Thoracic aorta (tissue), 2 donors: ENCODE measurements around the gene IGFL4. TPM values are rescaled to one million over a fixed set of nuclear protein-coding genes. Genes with fewer than 3 reads are reported as not detected.
"Not testable (repeated sequence)": the region's sequence is repeated elsewhere in the genome, so short reads cannot be mapped to it uniquely, and the experiment has no call there.

Source experiments
- ATAC-seq: fragments of 150-250 bp; one replicate; pipeline ENCODE4 v1.8.0; 2017; ENCODE audit warnings: low read depth; ENCODE audit not compliant: insufficient number of reproducible peaks, low FRiP score
- DNase-seq: peaks from one replicate; pipeline ENCODE4 v3.0.0-alpha.2; 2020; ENCODE audit warnings: low spot score
- H3K27ac ChIP-seq, 2 donors: fragments of 200-600 bp; sonication (generic); 1 replicate in 1 of 2; 2 replicates in 1 of 2; pipeline ENCODE4 v1.5.1; 2016; ENCODE audit warnings: mild to moderate bottlenecking in 2 of 2, moderate library complexity in 2 of 2
- H3K27me3 ChIP-seq: fragments of 200-600 bp; sonication (generic); replicated peaks from 2 replicates; pipeline ENCODE4 v1.6.0; 2016; ENCODE audit warnings: mild to moderate bottlenecking; ENCODE audit not compliant: insufficient read depth
- H3K36me3 ChIP-seq: fragments of 200-600 bp; sonication (generic); one replicate; pipeline ENCODE4 v1.5.1; 2016
- H3K4me1 ChIP-seq, 2 donors: fragments of 200-600 bp; sonication (generic); 1 replicate in 1 of 2; 2 replicates in 1 of 2; pipeline versions ENCODE4 v1.5.1 to v1.6.0; 2016; ENCODE audit warnings: low read depth in 2 of 2, mild to moderate bottlenecking in 1 of 2; ENCODE audit not compliant: control insufficient read depth in 1 of 2
- H3K4me3 ChIP-seq: fragments of 200-600 bp; sonication (generic); 2 replicates; pipeline ENCODE4 v1.5.1; 2016; ENCODE audit warnings: mild to moderate bottlenecking
- H3K9me3 ChIP-seq: fragments of 200-600 bp; sonication (generic); 2 replicates; pipeline ENCODE4 v1.5.1; 2016
- total RNA-seq, 2 donors: library from RNA; depleted of rRNA; stranded (reverse); fragments of >200 nt; gene quantifications; one replicate each; pipeline versions ENCODE4 v1.1.0 to v1.2.3, GENCODE V29; 2016
- TF ChIP-seq, protein P1 (sequence below): fragments of 200-600 bp; sonication (generic); IDR thresholded peaks from one replicate; pipeline ENCODE4 v1.5.1; 2019; ENCODE audit warnings: antibody characterized with exemption

IGFL4 gene
- total RNA-seq, 2 donors from 2014 or later: not detected

DNA sequence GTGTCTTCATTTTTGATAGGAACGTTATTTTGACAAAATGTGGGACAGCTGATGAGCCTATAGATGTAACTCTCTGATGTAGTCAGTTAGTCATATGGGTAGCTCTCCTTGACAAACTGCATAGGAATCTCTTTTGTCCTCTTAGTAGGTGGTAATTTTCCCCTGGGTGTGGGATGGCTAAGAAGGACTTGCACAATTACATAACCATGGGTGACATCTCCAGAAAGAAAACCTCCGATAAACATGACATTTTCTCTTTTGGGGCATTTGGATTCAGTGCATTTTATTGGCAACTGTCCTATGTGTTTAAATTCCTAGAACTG, 41.9 kb upstream of the IGFL4 start:
- Histone ChIP-seq H3K27ac (no peak overlapping the region), H3K27me3 (no peaks in the 10 kb centered on the region), H3K9me3 (peaks cover 21% of the 10 kb centered on the region), H3K4me3 (no peak overlapping the region), H3K4me1 (no peaks in the 10 kb centered on the region), H3K36me3 (no peaks in the 10 kb centered on the region)
- ATAC-seq (no peak), DNase-seq (no peak)
- TF ChIP-seq, protein P1, sequence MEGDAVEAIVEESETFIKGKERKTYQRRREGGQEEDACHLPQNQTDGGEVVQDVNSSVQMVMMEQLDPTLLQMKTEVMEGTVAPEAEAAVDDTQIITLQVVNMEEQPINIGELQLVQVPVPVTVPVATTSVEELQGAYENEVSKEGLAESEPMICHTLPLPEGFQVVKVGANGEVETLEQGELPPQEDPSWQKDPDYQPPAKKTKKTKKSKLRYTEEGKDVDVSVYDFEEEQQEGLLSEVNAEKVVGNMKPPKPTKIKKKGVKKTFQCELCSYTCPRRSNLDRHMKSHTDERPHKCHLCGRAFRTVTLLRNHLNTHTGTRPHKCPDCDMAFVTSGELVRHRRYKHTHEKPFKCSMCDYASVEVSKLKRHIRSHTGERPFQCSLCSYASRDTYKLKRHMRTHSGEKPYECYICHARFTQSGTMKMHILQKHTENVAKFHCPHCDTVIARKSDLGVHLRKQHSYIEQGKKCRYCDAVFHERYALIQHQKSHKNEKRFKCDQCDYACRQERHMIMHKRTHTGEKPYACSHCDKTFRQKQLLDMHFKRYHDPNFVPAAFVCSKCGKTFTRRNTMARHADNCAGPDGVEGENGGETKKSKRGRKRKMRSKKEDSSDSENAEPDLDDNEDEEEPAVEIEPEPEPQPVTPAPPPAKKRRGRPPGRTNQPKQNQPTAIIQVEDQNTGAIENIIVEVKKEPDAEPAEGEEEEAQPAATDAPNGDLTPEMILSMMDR: no peak

DNA sequence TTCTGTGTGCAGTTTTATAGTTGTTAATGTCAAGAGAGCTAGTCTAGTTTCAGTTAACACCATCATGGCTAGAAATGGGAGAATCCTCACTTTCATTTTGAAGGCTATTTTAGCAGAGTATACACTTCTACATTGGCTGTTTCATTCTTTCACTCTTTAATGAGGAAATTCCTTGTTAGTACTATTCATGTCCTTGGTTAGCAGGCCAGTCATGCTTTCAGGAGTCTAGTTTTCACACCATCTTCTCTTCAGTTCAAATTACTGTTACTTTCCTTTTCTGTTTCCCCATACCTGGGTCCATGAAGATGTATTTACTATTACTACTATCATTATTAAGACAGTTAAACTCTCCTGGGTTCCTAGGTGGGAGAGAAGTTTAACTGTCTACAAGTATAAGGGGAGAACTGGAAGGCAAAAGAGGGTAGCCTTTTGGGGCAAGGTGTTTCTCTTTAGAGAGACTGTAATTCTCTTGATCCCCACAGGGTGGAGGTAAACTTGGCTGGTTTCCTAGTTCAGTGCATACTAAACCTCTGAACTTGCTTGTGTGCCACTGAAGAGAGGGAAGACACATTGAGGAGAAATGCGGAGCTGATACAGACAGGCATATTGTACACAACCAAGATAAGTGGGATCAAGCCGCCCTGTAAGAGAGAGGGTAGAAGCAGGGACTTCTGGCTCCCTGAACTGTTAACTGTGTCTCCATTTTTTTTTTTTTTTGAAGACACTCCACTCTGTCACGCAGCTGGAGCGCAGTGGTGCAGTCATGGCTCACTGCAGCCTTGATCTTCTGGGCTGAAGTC, 41.3 kb upstream of the IGFL4 start:
- TF ChIP-seq, protein P1: peak; percentile 68
- Histone ChIP-seq H3K4me3 (no peak overlapping the region), H3K36me3 (no peaks in the 10 kb centered on the region), H3K27ac (no peak overlapping the region), H3K9me3 (peaks cover 18% of the 10 kb centered on the region), H3K4me1 (peaks cover 0 to 5% of the 10 kb centered on the region in 2 donors), H3K27me3 (peaks cover 5% of the 10 kb centered on the region)
- no peak for DNase-seq
- no peak for ATAC-seq

DNA sequence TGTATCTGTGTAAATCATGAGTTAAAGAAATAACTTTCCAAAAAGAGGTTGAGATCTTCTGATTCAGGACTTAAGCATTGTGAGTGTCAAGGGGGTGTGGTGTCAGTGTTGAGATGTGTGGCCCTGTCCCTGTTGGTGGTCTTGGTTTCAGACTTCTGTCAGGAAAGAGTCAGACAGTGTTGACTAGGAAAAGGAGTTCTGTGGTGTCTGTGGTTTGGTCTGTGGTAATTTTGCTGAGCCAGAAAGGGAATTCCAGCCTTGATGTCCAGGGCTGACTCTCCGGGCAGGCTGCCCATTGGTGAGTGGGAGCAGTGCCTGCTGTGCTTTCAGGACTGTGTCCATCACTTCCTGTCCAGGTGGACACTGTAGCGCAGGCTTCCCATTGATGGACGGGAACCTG, 39.8 kb upstream of the IGFL4 start:
- Histone ChIP-seq H3K4me1 (peaks cover 0 to 9% of the 10 kb centered on the region in 2 donors), H3K36me3 (no peaks in the 10 kb centered on the region), H3K27me3 (peaks cover 11% of the 10 kb centered on the region), H3K9me3 (peaks cover 4% of the 10 kb centered on the region), H3K4me3 (no peak overlapping the region), H3K27ac (no peak overlapping the region)
- no peak for ATAC-seq
- DNase-seq: no peak
- TF ChIP-seq, protein P1: no peak

DNA sequence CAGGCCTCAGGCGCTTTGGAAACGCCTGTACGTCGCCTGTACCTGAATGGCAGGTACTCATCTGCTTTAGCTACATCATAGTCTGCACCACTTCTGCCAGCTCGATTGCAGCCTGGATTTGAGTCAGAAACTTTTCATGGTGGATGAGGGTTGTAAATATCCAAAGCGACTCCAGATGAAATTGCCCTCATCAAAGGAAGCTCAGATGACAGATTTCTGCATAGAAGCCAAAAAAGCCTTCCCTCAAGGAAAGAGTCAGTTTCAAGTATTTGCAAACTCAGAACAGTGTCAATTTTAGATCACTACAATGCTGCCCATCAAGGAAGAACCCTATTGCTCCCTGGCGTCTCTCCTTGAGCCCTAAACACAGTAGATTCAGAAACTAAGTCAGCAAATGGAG, 38.8 kb upstream of the IGFL4 start:
- Histone ChIP-seq H3K27me3 (peaks cover 11% of the 10 kb centered on the region), H3K4me3 (no peak overlapping the region), H3K36me3 (no peaks in the 10 kb centered on the region), H3K27ac (no peak overlapping the region), H3K4me1 (peaks cover 0 to 9% of the 10 kb centered on the region in 2 donors), H3K9me3 (no peaks in the 10 kb centered on the region)
- DNase-seq (no peak), ATAC-seq (no peak)
- TF ChIP-seq, protein P1: no peak

DNA sequence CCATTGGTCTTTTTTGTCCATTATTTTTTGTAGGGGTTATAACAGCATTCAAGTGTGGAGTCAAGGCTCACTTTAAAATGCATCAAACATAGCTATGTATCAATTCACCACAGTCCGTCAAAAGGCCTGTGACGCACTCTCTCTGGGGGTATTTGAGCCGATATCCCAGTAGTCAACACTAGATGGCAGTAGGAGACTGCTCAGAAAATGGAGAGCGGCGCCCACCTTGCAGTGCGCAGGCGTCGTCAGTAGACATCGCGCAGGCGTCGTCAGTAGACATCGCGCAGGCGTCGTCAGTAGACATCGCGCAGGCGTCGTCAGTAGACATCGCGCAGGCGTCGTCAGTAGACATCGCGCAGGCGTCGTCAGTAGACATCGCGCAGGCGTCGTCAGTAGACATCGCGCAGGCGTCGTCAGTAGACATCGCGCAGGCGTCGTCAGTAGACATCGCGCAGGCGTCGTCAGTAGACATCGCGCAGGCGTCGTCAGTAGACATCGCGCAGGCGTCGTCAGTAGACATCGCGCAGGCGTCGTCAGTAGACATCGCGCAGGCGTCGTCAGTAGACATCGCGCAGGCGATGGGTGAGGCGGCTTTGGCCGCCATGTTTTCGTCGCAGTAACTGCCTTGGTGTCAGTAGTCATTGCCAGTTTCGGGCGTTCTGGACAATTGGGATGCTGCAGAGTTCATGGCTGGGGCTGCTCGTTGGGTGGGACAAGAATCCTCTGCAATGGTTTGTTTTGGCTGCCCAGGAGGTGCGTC, 38.0 kb upstream of the IGFL4 start:
- peaks cover 11% of the 10 kb centered on the region for H3K27me3 ChIP-seq
- H3K4me3 ChIP-seq, H3K27ac ChIP-seq, H3K4me1 ChIP-seq, H3K36me3 ChIP-seq, H3K9me3 ChIP-seq, ATAC-seq, DNase-seq: not testable (repeated sequence)
- TF ChIP-seq, protein P1: peak; percentile 22
